Measurements from ENCODE around the gene KLHDC7B. TPM values are rescaled to one million over a fixed set of nuclear protein-coding genes. Genes with fewer than 3 reads are reported as not detected.
A peak's percentile ranks its signal among the peaks of the same experiment; 100 is the strongest.

KLHDC7B gene
- total and polyA plus RNA-seq, 2 of the 13 experiments (the other 11 are each of a cell fraction or from before 2014, with no cell fraction given), result 0.11 TPM; not detected in 1

- TF ChIP-seq THAP11 (CRISPR knock-in tag; IDR thresholded peaks at IDR 0.05) (no peak), ZNF33A (CRISPR knock-in tag; IDR thresholded peaks at IDR 0.05; ENCODE audit: borderline replicate concordance) (no peak), PHF5A (CRISPR knock-in tag; IDR thresholded peaks at IDR 0.05; ENCODE audit: low read depth, unreplicated experiment) (no peak), RXRA (CRISPR knock-in tag; IDR thresholded peaks at IDR 0.05) (0 out of 2 replicates have a peak, but pooled peaks have one; percentile 39), FLYWCH1 (CRISPR knock-in tag; IDR thresholded peaks at IDR 0.05) (no peak), TEF (CRISPR knock-in tag; IDR thresholded peaks at IDR 0.05) (no peak), ARID4A (CRISPR knock-in tag; IDR thresholded peaks at IDR 0.05; ENCODE audit: borderline replicate concordance) (peak; percentile 4; the same call in 1 of the 2 replicates), TGIF2 (CRISPR knock-in tag; IDR thresholded peaks at IDR 0.05) (0 out of 2 replicates have a peak, but pooled peaks have one; percentile 26), RXRB (CRISPR knock-in tag; IDR thresholded peaks at IDR 0.05; ENCODE audit: borderline replicate concordance) (peak; percentile 74), DDIT3 (CRISPR knock-in tag; IDR thresholded peaks at IDR 0.05) (no peak), HMGA1 (CRISPR knock-in tag; conservative IDR thresholded peaks at IDR 0.05) (no peak), SP4 (CRISPR knock-in tag; IDR thresholded peaks at IDR 0.05) (no peak), PLRG1 (conservative IDR thresholded peaks at IDR 0.05) (no peak), TCF7 (IDR thresholded peaks at IDR 0.05; ENCODE audit: low read depth) (no peak), EEA1 (CRISPR knock-in tag; IDR thresholded peaks at IDR 0.05; ENCODE audit: borderline replicate concordance) (0 out of 2 replicates have a peak, but pooled peaks have one; percentile 32)
These were observed 17.9 kb downstream of the KLHDC7B start (continued) for GRCh38 chr22:50563413-50564160.
